ENCODE data around the gene NT5C3A.
A peak's percentile ranks its signal among the peaks of the same experiment; 100 is the strongest.
"Not testable (repeated sequence)": the region's sequence is repeated elsewhere in the genome, so short reads cannot be mapped to it uniquely, and the experiment has no call there.

The NT5C3A gene

GRCh38 chr7:33041631-33042428 is 20.7 kb downstream of the NT5C3A start:
- no peak for DNase-seq (ENCODE audit: low read depth, low spot score)

DNA sequence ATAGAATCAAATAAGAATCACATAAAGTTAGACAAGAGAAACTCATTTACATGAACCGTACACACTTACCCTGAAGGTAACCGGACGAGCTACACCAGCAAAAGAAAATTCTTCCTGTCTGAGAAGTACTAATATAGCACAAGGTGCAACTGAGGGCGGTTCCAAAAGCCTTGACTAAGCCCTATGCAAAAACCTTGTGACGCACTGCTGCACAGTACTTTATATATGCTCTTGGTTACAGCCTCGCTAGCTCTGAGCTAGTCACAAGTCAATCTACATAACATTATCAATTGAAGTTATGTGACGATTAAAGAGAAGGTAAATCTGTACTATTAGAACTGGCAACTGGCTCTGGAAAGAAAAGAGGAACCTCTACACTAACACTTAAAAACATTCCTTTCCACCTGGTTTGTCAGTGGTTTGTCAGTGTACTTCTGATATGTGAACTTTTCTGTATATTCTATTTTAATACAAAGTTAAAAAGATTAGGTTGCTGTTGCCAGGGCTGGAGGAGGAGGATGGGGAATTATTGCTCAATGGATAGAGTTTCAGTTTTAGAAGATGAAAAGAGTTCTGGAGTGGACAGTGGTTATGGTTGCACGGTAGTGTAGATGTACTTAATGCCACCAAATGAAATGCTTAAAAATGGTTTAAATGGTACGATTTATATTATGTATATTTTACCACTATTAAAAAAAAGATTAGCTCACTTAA is 21.6 kb downstream of the NT5C3A start:
- DNase-seq (ENCODE audit: low read depth, low spot score) = no peak

GRCh38 chr7:33039903-33040292 is 22.7 kb downstream of the NT5C3A start:
- no peak for DNase-seq (ENCODE audit: low read depth, low spot score)

DNA sequence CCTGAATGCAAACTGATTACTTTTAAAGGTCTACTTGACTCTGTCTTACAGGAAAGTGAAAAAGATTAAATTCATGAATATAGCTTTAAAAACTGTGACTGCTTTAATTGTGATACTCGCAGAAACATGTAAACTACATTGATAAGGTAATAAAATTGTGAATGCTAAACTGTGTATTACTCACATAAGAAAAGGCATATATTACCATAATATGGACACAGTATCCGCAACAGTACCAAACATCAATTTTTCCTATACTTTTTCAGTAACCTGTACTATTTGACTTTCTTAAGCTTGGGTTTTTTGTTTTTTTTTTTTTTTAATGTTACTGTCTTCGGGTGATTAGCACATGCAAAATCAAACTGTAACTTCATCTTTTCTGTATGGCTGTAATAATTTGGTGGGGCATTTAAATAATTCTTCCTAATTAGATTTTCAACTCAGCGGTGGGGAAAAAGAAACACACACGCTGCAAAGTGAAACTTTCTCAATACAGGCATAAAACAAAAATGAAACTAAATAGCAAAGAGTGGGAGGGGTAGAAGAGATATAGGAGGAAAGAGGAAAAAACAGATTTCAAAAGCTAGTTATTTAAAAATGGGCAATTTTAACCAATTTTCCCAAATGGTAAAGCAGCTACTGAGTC is 23.2 kb downstream of the NT5C3A start:
- no peak for DNase-seq (ENCODE audit: low read depth, low spot score)

DNA sequence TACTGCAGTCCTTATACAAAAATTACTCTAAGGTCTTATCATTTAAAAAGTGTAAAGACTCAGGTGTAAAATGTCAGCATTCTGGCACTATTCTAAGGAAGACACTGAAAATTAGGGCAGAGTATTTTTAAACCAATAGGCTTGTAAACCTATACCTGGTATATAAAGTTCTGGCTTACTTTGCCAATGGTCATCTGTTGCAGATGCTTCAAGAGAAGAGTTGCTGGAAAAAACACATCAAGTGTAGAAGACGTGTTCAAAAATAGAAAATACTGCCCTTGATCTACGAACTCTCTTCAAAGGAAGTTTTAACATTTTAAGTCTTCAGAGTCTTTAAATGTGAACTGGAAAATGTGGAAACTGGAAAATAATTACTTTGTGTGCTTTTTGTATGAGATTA is 23.9 kb downstream of the NT5C3A start:
- DNase-seq (ENCODE audit: low read depth, low spot score) = no peak

GRCh38 chr7:33035776-33036175 is 26.8 kb downstream of the NT5C3A start:
- DNase-seq (ENCODE audit: low read depth, low spot score) = no peak

- DNase-seq (ENCODE audit: low read depth, low spot score) = no peak
Observed at GRCh38 chr7:33024189-33024757, 38.3 kb downstream of the NT5C3A start.

DNA sequence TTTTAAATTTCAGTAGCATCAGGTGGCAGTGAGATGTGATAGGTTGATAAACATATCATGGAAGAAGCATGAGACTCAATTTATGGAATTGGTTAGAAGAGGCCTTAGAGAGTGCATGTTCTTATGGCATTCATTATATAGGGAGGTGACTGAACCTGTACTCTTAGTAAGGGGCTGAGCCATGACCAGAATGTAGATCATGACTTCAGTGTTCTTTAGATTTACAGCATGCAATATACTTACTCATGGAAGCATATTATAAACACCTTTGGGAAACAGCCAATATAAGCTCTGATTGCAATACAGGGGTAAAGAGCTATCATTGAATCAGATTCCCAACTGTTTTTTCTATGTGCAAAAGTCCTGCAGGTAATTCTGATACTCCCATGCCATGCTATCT is 50.2 kb downstream of the NT5C3A start:
- no peak for DNase-seq (ENCODE audit: low read depth, low spot score)

DNA sequence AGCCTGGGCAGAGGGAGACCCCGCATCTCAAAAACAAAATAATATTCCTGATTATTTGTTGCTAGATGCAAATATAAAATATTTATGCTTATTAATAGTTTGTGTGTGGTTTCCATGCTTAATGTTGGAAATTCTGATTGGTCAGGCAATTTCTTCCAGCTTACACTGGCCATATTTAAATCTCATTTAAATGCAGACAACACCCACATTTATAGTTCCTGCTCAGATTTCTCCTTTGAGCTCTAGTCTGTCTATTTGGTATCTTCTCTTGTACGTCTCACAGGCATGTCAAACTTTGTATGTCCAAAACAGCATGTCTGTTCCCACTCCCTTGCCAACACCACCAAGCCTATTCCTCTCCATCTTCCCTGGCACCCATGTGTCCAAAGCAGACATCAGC is 52.8 kb downstream of the NT5C3A start:
- no peak for DNase-seq (ENCODE audit: low read depth, low spot score)

DNA sequence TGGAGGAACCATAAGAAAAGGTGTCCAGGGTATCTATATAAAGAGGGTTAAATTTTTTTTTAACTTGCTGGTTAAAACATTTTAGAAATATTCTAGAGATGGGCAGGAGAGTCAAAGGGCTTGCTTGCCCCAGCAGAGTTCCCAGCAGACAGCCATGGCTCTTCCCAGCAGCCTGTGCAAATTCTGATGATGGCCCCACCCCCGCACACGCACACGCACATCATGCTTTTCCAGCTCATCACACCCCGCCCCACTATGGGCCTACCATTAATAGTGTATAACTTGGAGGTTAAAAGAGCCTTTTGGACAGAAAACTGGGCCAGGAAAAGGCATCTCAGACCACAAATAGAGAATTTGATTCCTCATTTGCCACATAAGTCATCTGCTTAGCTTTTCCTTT is 56.9 kb downstream of the NT5C3A start:
- DNase-seq (ENCODE audit: low read depth, low spot score) = not testable (repeated sequence)

DNA sequence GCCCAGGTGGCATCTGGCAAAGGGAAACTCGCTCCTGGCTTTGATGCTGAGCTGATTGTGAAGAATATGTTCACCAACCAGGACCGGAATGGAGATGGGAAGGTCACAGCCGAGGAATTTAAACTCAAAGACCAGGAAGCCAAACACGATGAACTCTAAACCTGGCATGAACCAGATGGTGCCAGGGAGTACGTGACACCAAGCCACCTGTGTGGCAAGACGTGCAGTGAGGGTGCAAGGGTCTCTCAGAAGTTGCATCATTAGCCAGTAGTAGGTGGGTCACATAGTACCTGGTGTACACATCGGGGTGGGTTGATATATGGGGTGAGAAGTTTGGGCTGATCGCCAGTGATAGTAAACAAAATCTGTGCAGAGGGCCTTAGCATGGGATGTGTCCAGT is 57.4 kb downstream of the NT5C3A start:
- DNase-seq (ENCODE audit: low read depth, low spot score) = not testable (repeated sequence)

DNA sequence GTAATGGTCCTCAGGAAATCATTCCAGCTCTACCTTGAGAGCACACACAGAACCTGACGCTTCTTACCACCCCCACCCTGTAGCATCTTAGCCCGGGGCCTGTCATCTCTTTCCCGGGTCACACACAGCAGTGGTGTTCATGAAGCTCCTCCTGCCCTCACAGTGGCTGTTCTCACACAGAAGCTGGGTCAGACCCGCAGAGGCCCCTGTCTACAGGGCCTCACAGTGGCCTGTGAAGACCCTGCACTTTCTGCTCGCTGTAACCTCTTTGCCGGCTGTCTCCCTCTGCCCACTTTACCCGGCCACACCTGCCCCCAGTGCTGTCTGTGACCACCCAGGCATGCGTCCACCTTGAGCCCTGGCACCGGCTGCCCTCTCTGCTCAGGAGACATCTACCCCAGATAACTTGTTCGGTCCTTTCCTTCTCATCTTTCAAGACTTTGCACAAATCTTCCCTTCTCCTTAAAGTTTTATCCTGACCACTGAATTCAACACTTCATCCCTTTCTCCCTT is 58.4 kb downstream of the NT5C3A start:
- peak; percentile 8 for DNase-seq (ENCODE audit: low read depth, low spot score)

DNA sequence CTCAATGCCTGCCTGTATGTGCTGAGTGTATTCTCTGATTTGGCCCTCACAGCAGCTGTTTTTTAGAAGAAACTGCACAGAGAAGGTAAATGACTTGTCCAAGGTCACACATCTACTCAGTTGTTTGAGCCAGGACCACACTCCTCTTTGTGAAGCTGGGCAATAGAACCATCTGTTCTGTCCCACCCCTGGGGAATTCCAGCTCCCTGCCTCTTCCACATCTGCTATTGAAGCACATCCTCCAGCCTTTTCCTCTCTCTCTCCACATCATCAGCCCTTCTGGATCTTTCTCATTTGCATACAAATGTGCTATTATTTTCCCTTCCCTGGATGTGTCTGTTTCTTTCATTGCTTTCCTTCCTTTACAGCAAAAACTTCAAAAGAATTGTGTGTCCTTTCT is 59.5 kb downstream of the NT5C3A start:
- not testable (repeated sequence) for DNase-seq (ENCODE audit: low read depth, low spot score)

DNA sequence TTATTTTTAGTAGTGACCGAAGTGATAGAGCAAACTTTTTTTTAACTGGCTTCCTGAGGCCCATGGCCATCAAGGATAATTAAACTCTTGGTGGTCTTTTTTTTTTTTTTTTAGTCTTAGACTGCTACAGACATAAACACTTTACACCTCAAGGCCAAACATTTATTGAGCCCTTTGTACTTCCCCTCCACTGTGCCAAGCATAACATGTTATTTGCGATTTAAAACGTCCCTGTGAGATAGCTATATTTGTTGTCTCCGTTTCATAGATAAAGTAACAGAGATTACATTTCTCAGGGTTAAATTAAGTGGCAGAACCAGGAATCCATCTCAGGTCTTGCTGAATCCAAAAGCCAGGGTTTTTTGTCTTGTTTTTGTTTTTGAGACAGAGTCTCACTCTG is 63.2 kb downstream of the NT5C3A start:
- DNase-seq (ENCODE audit: low read depth, low spot score) = not testable (repeated sequence)

DNA sequence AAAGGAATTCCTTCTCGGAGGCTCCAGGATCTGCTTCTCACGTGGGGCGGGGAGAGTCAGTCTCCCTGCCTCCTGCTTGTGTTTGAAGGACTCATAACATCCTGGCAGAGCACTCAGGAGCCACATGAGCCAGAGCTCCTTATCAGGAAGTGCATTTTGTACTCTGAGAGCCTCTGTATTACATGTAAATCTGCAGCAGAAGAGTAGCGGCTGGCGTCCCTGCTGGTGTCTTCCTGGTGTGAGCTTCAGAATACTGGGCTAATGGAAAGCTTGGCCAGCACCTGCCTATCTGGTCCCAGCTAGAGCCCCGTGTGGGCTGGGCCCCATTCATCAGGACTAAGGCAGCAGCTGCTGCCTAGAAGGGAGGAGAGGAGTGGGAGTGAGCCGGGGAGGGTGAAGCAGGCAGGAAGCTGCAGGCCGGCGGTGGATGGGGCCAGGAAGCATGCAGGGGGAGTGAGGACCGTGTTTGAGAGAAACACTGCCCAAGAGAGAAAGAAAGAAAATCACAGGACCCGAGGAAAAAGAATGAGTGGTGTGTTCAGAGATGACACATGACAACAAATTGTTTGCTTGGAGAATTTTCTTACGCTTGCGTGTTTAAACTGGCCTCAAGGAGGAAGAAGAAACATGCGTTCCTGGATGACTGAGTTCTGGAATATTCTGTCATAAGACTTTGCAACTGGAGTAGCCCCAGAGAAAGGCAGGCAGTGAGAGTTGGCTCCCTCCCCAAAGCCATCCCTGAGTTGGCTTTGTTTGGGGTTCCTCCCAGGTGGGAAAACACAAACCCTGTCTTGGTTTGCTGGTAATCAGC is 64.0 kb downstream of the NT5C3A start:
- DNase-seq (ENCODE audit: low read depth, low spot score) = peak; percentile 65

- not testable (repeated sequence) for DNase-seq (ENCODE audit: low read depth, low spot score)
Observed at GRCh38 chr7:32997956-32998355, 64.6 kb downstream of the NT5C3A start.

- DNase-seq (ENCODE audit: low read depth, low spot score) = peak; percentile 15
Observed at GRCh38 chr7:32992750-32993149, 69.8 kb downstream of the NT5C3A start.

DNA sequence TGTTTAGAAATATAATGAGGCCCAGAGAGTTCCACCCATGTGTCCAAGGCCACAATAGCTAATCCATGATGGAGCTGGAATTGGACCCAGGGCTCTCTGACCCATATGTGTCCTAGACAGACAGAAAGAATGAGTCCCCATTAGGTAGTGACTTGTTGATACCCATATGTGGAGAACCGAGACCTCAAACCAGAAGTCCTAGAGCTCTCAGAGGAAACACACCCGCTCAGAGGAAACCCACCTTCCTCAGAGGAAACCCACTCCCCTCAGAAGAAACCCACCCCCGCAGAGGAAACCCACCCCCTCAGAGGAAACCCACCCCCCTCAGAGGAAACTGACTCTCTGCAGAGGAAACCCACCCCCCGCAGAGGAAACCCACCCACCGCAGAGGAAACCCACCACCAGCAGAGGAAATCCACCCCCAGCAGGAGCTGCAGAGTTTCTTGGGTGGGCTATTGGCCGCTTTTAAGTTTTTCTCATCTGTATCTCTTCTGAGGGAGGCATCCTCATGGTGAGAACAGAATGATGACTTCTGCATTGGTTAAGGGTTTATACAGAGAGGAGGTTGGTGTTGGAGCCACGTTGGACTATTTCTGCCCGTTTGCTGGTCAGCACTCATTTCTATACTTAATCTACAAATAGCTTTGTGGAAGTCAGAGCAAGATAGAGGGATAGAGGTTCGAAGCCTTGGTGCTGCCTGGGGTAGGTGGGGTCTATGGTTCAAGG is 70.4 kb downstream of the NT5C3A start:
- not testable (repeated sequence) for DNase-seq (ENCODE audit: low read depth, low spot score)

GRCh38 chr7:32991068-32991585 is 71.4 kb downstream of the NT5C3A start:
- DNase-seq (ENCODE audit: low read depth, low spot score) = not testable (repeated sequence)

- not testable (repeated sequence) for DNase-seq (ENCODE audit: low read depth, low spot score)
Observed at GRCh38 chr7:32988148-32988547, 74.4 kb downstream of the NT5C3A start.

Data from ELF-1 (cell line).